NCI-H226 (cell line): ENCODE measurements around the gene UNC13A.
A peak's percentile ranks its signal among the peaks of the same experiment; 100 is the strongest.

Experiments used
- DNase-seq: peaks from one replicate; pipeline ENCODE4 v3.0.0-alpha.2; 2015

Gene UNC13A

DNA sequence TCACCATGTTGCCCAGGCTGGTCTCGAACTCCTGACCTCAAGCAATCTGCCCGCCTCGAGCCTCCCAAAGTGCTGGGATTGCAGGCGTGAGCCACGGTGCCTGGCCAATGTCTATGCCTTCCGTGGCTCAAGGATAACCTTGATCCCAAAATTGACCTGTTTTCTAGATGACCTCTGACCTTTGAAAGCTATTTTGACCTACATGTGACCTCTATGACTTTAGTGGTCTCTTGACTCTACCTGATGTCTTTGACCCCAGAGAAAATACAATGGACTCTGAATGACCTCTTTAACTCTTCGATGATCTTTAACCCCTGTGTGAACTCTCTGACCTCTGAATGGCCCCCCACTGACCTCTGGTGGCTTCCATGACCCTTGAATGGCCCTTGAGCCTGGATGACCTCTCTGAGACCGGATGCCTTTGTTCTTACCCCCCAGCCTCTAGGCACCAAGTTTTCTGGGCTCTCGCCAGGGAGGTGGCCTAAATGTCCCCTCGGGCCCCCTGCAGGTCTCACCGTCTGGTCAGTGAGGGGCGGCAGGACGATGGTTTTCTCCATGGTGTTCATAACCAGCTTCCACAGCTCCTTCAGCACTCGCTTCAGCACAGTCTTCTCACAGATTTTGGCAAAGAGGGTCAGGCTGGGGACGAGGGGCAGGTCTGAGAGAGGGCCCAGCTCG is 63.7 kb downstream of the UNC13A start:
- DNase-seq = no peak

- no peak for DNase-seq
Observed at GRCh38 chr19:17623224-17623935, 64.8 kb downstream of the UNC13A start.

- DNase-seq = no peak
Observed at GRCh38 chr19:17620696-17621095, 67.5 kb downstream of the UNC13A start.

- no peak for DNase-seq
Observed at GRCh38 chr19:17618936-17619335, 69.2 kb downstream of the UNC13A start.

- no peak for DNase-seq
Observed at GRCh38 chr19:17618281-17618903, 69.8 kb downstream of the UNC13A start.

- DNase-seq = no peak
Observed at GRCh38 chr19:17617807-17618192, 70.4 kb downstream of the UNC13A start.

DNA sequence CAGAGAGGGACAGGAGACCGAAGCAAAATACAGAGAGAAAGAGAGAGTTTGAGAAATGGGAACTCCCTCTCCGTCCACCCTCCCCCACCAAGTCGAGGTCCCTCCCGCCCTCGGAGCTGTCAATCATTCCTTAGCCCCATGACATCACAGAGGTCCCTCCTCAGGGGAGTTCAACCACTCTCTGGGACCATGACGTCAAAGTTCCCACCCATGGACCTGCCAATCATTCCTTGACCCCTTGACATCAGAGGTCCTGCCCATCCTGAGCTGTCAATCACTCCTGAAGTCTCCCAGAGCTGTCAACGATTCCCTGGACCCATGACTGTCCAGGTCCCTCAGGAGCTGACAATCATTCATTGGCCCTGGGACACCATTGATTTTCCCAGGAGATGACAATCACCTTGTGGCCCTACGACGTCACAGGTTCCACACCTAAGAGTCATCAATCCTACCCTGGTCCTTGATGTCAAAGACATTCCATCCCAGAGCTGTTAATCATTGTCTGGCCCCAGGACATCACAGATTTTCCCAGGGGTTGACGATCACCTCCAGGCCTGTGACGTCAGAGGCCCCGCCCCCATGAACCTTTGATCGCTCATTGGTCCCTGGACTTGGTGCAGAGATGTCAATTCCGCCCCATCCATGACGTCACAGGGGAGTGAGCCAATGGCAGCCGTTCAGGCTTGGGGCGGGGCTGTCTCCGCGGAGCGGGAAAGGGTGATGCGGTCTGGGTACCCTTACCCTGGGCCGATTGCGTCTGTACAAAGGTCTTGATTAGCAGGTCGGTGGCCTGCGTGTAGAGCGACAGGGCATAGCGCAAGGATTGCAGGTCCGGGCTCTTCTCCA is 71.0 kb downstream of the UNC13A start:
- no peak for DNase-seq

- DNase-seq = no peak
Observed at GRCh38 chr19:17616686-17616960, 71.5 kb downstream of the UNC13A start.

DNA sequence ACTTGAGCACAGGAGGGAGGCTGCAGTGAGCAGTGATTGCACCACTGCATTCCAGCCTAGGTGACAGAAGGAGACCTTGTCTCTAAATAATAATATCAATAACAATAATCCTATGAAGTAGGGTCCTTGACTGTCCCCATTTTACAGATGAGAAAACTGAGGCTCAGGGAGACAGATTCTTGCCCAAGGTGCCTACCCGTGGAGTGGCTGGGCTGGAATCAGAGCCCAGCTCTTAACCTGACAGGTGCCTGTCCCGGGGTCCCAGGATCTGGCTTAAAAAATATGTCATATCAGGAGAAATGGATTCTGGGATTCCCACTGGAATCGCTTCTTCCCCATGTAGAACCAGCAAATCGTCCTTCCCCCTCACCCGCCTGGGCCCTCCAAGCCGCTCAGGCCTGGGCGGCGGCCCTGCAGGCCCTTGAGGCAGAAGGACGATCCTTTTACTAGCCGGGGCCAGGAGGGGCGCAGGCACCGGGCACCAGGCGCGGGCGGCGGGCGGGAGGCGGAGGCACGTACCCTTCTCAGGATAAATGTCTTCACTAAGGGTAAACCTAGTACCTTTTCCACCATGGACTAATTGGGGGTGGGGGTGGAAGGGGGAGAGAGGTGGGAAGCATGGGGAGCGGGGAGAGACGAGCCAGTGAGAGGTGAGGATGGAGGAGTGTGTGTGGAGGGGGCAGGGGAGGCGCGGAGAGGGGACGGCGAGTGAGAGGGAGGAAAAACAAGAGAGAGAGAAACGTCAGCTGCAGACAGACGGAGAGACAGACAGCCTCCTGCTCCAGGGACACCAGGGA is 72.1 kb downstream of the UNC13A start:
- no peak for DNase-seq

- DNase-seq = no peak
Observed at GRCh38 chr19:17614476-17614875, 73.7 kb downstream of the UNC13A start.

GRCh38 chr19:17611462-17612244 is 76.5 kb downstream of the UNC13A start:
- DNase-seq = no peak

- no peak for DNase-seq
Observed at GRCh38 chr19:17610384-17610783, 77.8 kb downstream of the UNC13A start.

GRCh38 chr19:17607936-17608335 is 80.2 kb downstream of the UNC13A start:
- no peak for DNase-seq

DNA sequence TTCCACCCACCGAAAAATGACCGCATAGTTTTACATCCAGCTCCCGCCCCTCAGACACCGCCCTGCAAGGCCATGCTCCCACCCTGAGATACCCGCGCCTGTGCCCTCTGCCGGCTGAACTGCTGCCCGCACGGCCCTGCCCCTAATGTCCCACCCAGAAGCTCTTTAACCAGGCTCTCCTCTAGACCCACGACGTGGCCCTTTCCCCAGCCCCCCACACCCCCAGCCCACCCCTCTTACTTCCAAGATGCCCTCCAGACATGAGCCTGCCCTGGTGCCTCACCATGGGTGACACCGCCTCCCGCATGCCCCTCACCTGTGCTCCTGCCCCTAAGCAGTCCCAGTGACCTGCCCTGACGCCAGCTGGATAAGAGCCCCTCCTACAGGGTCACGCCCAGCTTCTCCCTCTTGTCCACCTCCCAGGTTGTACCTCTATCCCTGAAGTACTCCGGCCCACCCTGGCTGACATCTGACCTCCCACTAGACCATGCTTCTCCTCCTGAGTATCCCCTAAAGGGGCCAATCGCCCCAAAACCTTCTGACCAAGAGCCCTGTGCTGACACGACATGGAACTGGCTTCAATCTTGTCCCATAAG is 81.5 kb downstream of the UNC13A start:
- no peak for DNase-seq

- peak; percentile 85 for DNase-seq
Observed at GRCh38 chr19:17605761-17606589, 82.2 kb downstream of the UNC13A start.

DNA sequence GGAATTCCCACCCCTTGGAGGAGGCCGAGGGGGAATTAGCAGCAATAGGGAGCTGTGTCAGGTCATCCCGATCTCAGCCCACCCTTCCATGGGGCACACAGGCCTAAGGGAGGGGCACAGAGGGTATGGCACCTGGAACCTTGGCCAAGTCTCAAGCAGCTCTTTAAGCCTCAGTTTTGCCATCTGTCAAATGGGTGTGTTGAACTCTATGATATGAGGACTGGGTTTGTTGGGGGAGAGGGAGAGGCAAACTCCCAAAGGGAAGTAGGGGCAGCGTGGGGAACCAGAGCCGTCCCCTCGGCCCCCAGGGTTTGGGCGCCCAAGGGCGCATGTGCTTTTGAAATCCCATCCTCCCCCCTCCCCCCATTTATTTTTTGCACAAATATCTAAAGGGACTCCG is 83.0 kb downstream of the UNC13A start:
- no peak for DNase-seq

GRCh38 chr19:17604372-17605025 is 83.7 kb downstream of the UNC13A start:
- no peak for DNase-seq

DNA sequence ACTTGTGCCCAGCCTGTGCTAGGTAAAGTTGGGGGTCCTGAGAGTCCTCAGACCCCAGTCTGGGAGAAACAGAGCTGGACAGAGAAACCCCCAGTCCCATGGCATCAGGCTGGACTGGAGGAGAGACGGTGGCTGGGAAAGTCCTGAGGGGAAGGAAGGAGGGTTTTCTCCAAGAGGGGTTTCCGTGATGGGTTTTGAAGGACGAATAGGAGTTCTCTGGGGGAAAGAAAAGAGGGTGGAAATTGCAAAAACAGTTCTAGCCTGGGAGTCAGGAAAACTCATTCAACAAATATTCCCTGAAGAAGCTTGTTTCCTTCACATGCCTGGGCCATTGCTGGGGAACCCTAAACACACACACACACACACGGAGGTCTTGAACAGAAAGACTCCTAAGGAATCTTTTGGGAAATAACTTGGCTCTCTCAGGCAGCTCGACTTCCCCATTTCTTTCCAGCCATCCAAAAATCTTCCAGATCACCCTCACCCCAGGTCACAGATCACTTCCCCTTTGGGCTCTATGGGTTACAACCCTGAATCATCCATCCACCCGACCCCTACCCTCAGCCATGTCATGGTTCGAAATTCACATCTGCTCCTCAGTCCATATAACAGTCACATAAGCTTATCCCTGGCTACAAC is 85.2 kb downstream of the UNC13A start:
- no peak for DNase-seq

- no peak for DNase-seq
Observed at GRCh38 chr19:17602217-17602616, 85.9 kb downstream of the UNC13A start.
